Uterus (tissue), 2 donors: ENCODE measurements around the gene PCDHGC5.

Experiments
- CTCF ChIP-seq, 4 experiments: fragments of 200-600 bp in 2 of 4; fragments of 450-650 bp in 2 of 4; sonication (generic) in 2 of 4; IDR thresholded peaks; one replicate each; pipeline ENCODE4 v1.5.1; 2016 to 2019; ENCODE audit warnings: antibody characterized with exemption in 4 of 4, mild to moderate bottlenecking in 2 of 4, moderate library complexity in 1 of 4
- POLR2A ChIP-seq, 2 donors: fragments of 450-650 bp; IDR thresholded peaks; one replicate each; pipeline ENCODE4 v1.6.1; 2016; ENCODE audit warnings: antibody characterized with exemption in 2 of 2, mild to moderate bottlenecking in 1 of 2, moderate library complexity in 1 of 2

- peak; percentile 64 to 85 (median 70) for TF ChIP-seq CTCF (IDR thresholded peaks at IDR 0.05)
- no peak for TF ChIP-seq POLR2A (IDR thresholded peaks at IDR 0.05)
Measured at GRCh38 chr5:141512390-141512910, 23.6 kb downstream of the PCDHGC5 start.
